IPS-15b (cell line): ENCODE results near the gene CYP19A1.

ENCODE experiments used
- H3K27me3 ChIP-seq: one replicate; pipeline ENCODE4 v1.6.1; 2013; ENCODE audit warnings: low read length; ENCODE audit not compliant: control insufficient read depth, insufficient read depth
- H3K36me3 ChIP-seq: one replicate; pipeline ENCODE4 v1.6.1; 2013; ENCODE audit warnings: low read length; ENCODE audit not compliant: control insufficient read depth, insufficient read depth
- H3K4me1 ChIP-seq: one replicate; pipeline ENCODE4 v1.6.1; 2013; ENCODE audit warnings: mild to moderate bottlenecking, low read length; ENCODE audit not compliant: control insufficient read depth, insufficient read depth
- H3K4me3 ChIP-seq: one replicate; pipeline ENCODE4 v1.5.1; 2013; ENCODE audit warnings: low read depth, low read length
- H3K9ac ChIP-seq: one replicate; pipeline ENCODE4 v1.6.1; 2013; ENCODE audit warnings: low read depth, mild to moderate bottlenecking, low read length
- H3K9me3 ChIP-seq: one replicate; pipeline ENCODE4 v1.6.1; 2013; ENCODE audit warnings: mild to moderate bottlenecking, low read length; ENCODE audit not compliant: control insufficient read depth, insufficient read depth

The CYP19A1 gene

DNA sequence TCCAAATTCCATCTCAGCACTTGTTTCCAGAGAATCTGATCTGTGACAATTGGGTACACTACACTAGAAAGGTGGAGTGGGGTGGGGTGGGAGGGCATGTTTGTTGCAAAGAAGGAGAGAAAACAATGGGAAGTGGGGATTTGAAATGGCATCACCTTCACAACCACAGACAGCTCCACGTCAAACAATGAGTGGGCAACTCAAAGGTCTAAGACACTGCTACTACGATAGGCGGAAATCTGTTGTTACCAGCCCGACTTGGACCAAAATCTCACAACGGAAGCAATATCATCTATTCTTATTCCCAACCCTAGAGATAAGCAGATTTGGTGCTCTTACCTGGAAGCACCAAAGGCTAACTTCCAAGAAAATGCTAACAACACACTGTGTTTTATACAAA is 3.3 kb downstream of the CYP19A1 start:
- H3K36me3 ChIP-seq = no peaks in the 10 kb centered on the region
- H3K27me3 ChIP-seq = peaks cover 16% of the 10 kb centered on the region
- H3K4me3 ChIP-seq = no peak overlapping the region
- no peak overlapping the region for H3K9ac ChIP-seq
- H3K4me1 ChIP-seq = no peaks in the 10 kb centered on the region
- no peaks in the 10 kb centered on the region for H3K9me3 ChIP-seq

DNA sequence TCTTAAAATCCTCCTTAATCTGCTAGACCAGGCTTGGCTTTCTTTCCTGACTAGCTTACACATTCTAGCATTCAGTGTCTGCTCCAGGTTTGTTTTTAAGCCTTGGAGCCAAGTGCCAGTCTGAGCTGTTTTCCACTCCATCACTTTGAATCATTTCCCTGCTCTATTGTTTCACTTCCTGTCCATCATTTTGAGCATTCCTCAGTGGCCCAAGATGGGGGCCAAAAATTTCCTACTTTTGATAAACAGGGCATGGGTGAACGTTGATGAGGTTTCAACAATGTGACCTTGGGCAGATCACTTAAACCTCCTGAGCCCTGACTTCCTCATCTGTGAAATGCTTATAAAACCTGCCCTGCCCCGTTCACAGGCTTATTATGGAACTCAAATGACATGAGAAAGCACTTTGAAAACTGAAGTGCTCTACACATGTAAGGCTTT is 4.4 kb downstream of the CYP19A1 start:
- H3K36me3 ChIP-seq = no peaks in the 10 kb centered on the region
- no peak overlapping the region for H3K9ac ChIP-seq
- H3K4me3 ChIP-seq = no peak overlapping the region
- H3K4me1 ChIP-seq = no peaks in the 10 kb centered on the region
- H3K27me3 ChIP-seq = peaks cover 7% of the 10 kb centered on the region
- no peaks in the 10 kb centered on the region for H3K9me3 ChIP-seq

DNA sequence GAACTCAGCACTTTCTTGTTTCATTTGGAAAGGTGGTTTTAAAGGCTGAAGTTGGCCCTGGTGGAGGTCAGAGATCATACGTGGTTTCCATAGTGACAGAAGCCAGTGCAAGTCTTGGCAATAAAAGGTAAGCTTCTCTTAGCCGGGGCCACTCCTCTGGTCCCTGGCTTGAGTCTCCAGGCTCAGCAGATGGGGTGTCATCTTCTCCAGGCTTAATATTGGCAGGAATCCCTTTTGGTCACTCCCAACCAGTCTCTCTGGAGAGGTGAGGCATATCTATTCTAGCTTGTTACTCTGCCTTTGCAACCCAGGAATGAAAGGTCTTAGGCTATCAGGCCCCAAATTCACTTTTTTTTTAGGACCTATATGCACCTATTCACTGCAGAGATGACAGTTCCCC is 4.8 kb downstream of the CYP19A1 start:
- Histone ChIP-seq H3K9ac (no peak overlapping the region), H3K4me1 (no peaks in the 10 kb centered on the region), H3K9me3 (no peaks in the 10 kb centered on the region), H3K27me3 (peaks cover 4% of the 10 kb centered on the region), H3K4me3 (no peak overlapping the region), H3K36me3 (no peaks in the 10 kb centered on the region)

DNA sequence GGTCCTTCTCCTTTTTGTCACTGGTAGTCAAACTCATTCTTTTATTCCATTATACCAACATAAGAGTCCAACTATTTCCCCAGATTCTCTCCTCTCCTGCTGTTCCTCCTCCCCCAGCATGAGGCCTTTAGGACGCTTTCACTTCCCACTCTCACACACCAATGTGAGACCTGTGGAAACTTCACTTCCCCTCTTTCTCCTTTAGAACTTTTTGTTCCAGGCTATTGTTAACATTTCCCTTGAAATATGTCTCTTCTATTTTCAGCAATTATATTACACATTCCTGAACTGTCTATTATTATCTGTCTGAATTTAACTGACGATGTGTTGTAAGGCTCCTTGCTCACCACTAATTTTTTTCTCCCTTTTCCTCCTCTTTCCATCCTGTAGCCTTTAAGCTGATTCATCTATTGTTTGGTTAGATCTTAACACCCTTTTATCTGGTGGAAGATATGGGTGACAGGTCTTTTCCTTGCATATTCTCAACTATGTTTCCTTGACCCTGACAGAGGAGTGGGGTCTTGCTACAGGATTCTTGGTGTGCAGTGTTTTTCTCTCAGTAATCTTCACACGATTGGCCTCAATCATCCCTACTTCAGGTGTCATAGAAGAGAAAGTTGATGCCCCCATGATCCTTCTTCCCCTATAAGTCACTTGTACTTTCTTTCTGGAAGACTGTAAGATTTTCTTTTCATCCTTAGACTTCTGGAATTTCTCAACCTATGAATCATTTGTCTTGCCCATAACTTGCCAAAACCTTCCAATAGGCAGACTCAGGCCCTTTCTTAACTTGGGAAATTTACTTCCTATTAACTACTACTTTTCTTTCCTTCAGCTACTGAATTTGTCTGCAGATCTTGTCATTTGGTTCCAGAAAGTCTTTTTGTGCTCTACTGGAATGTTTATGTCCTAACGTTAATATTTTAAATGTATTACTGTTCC is 5.9 kb downstream of the CYP19A1 start:
- Histone ChIP-seq H3K4me3 (no peak overlapping the region), H3K27me3 (no peaks in the 10 kb centered on the region), H3K36me3 (no peaks in the 10 kb centered on the region), H3K4me1 (no peaks in the 10 kb centered on the region), H3K9me3 (no peaks in the 10 kb centered on the region), H3K9ac (no peak overlapping the region)

DNA sequence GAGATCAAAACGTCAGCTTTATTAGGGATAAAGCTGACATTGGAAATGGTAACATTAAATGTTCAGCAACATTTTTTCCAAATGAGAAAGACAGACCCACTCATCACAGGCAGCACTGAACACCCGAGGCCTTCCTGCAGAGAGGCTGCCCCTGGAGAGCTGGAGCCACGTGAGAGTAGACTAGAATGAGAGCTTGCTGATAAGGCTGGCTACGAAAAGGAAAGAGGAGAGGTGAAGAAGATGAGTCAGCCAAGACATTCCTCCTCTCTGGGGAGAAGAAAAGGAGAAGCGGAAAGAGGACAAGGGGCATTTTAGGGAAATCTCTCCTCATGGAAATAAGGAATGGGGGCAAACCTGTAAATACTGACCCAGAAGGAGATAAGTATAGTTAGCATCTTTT is 7.3 kb downstream of the CYP19A1 start:
- Histone ChIP-seq H3K9ac (no peak overlapping the region), H3K4me1 (no peaks in the 10 kb centered on the region), H3K36me3 (no peaks in the 10 kb centered on the region), H3K9me3 (no peaks in the 10 kb centered on the region), H3K27me3 (no peaks in the 10 kb centered on the region), H3K4me3 (no peak overlapping the region)

DNA sequence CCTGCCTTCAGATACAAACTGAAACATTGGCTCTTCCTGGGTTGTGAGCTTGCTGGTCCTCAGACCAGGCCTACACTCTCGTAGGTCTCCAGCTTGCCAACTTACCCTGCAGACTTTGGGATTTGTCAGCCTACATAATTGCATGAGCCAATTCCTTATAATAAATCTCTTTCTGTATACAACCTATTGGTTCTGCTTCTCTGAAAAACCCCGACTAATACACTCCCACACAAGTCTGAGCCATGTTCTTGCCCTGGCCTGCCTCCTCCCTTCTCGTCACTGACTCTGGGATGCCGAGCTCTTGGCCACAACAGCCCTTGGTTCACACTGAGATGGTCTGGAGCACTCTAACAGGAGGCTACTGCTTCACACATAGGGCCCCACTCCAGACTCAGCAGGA is 9.5 kb downstream of the CYP19A1 start:
- no peak overlapping the region for H3K4me3 ChIP-seq
- no peaks in the 10 kb centered on the region for H3K9me3 ChIP-seq
- H3K27me3 ChIP-seq = no peaks in the 10 kb centered on the region
- H3K9ac ChIP-seq = no peak overlapping the region
- no peaks in the 10 kb centered on the region for H3K4me1 ChIP-seq
- no peaks in the 10 kb centered on the region for H3K36me3 ChIP-seq

DNA sequence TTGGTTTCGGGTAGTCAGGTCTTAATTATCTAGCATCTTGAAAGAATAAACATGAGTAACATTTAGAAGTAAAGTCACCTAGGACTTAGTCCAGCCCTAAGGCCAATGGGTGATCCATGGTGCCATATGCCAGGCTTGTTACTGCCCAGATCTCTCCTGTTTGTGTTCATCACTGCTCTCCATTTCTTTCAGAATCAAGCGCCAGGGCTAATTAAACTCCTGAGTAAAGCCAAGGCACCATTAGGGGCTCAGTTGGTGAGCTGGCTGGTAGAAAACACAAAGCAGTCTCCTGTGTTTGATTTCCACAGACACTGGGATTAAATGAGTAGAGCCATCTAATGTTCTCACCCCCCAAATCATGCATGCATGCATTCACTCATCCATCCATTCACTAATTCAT is 11.3 kb downstream of the CYP19A1 start:
- H3K27me3 ChIP-seq = no peaks in the 10 kb centered on the region
- H3K4me1 ChIP-seq = no peaks in the 10 kb centered on the region
- H3K36me3 ChIP-seq = no peaks in the 10 kb centered on the region
- no peak overlapping the region for H3K4me3 ChIP-seq
- no peaks in the 10 kb centered on the region for H3K9me3 ChIP-seq
- no peak overlapping the region for H3K9ac ChIP-seq

DNA sequence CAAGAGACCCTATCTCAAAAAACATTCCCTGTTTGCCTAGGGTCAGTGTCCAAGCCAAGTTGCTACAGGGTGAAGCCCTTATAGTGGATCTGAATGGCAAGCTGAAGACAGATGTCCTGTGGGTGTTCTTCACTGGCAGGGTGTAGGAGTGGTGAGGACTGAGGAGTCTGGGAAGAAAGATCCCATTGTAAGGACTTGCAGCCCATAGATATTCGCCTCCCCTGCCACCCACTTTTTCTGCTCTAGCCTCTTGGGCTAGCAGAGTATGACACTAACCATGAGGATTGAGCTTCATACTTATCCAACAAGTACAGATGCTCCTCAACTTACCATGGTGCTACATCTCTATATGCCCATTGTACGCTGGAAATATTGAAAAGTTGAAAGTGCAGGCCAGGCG is 13.2 kb downstream of the CYP19A1 start:
- no peak overlapping the region for H3K9ac ChIP-seq
- no peaks in the 10 kb centered on the region for H3K36me3 ChIP-seq
- no peaks in the 10 kb centered on the region for H3K9me3 ChIP-seq
- no peak overlapping the region for H3K4me3 ChIP-seq
- no peaks in the 10 kb centered on the region for H3K27me3 ChIP-seq
- no peaks in the 10 kb centered on the region for H3K4me1 ChIP-seq

DNA sequence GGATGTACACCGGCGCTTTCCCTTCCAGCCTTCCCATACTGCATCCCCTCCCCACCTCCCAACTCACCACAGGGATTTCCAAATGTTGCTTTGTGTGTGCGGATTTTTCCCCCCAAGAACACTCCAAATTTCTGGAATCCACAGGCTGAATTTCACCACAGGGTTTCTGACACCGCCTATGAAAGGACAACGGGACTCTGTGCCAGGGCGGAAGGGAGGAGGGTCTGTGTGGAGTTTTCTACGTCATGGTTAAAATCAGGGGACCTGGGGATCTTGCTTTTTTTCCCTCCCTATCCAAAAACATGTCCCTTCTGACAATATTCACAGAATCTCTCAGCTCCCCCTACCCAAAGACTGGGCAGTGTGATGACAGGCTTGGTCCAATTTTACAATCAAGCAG is 14.6 kb downstream of the CYP19A1 start:
- H3K27me3 ChIP-seq = no peaks in the 10 kb centered on the region
- H3K4me1 ChIP-seq = no peaks in the 10 kb centered on the region
- H3K4me3 ChIP-seq = no peak overlapping the region
- no peaks in the 10 kb centered on the region for H3K36me3 ChIP-seq
- no peak overlapping the region for H3K9ac ChIP-seq
- H3K9me3 ChIP-seq = no peaks in the 10 kb centered on the region

DNA sequence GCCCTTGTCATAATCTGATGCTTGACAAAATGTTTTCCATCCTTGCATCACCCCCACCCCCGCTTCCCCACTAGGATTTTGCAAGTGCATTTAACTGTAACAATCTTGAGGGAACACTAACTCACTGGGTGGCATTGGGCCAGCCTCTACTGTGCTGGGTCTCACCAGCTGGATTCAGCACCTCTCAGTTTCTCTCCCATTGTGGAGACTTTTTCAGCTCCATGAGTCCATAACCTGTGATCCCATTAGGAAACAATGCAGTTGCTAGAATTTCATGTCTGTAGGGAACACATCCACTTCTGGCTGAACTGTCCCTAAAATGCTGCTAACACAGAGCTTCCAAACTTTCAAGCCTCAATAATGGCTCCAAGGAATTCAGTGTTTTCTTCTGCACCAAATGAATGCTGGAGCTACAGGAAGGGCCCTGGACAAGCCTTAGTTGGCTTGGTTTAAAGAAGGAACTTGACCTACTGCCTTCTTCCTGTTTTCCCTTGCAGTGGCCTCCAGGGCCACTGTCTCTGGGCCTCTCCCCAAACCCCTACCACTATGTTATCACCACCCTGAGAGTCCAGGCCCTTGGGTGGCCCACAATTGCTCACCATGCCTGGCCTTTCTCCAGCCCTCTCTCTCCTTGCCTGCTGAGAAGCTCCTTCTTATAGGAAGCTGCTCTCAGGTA is 15.6 kb downstream of the CYP19A1 start:
- H3K9me3 ChIP-seq = no peaks in the 10 kb centered on the region
- H3K36me3 ChIP-seq = no peaks in the 10 kb centered on the region
- no peak overlapping the region for H3K9ac ChIP-seq
- H3K27me3 ChIP-seq = no peaks in the 10 kb centered on the region
- no peak overlapping the region for H3K4me3 ChIP-seq
- H3K4me1 ChIP-seq = no peaks in the 10 kb centered on the region

DNA sequence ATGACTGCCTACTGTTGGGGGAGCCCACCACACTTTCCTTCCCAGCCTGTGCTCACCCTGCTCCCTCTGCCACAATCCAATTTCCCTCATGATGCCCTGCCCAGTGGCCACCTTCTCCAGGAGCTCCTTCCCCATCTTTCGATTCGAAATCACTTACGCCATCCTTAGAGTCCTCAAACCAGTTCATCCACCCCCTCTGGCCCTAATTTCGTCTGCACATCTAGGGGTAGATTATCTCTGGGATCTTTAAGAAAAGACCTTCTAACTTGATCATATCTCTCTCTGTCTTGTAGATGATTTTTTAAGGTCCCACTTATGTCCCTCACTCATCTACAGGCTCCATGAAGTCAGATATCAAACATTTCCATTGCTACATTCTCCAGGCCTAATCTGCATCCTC is 17.1 kb downstream of the CYP19A1 start:
- H3K36me3 ChIP-seq = no peaks in the 10 kb centered on the region
- H3K9ac ChIP-seq = no peak overlapping the region
- no peaks in the 10 kb centered on the region for H3K4me1 ChIP-seq
- H3K9me3 ChIP-seq = no peaks in the 10 kb centered on the region
- H3K27me3 ChIP-seq = no peaks in the 10 kb centered on the region
- no peak overlapping the region for H3K4me3 ChIP-seq

DNA sequence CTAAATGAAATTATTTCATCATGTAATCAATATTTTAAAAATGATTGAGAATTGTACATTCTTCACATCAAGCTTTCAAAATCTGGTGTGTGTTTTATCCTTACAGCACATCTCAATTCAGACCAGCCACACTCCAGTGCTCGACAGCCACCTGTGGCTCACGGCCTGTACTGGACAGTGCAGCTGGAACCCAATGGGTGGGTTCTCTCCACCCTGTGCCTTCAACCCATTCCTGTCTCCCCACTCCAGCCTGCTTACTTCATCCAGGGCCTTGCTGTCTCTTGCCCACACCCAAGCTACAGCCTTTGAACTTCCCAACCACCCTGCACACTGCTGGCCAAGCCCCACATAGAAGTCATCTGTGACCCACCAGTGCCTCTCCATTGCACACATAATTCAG is 17.6 kb downstream of the CYP19A1 start:
- H3K4me3 ChIP-seq = no peak overlapping the region
- H3K9me3 ChIP-seq = no peaks in the 10 kb centered on the region
- no peaks in the 10 kb centered on the region for H3K4me1 ChIP-seq
- H3K27me3 ChIP-seq = no peaks in the 10 kb centered on the region
- H3K36me3 ChIP-seq = no peaks in the 10 kb centered on the region
- H3K9ac ChIP-seq = no peak overlapping the region
